ENCODE measurements around the gene SEPTIN10.

DNA sequence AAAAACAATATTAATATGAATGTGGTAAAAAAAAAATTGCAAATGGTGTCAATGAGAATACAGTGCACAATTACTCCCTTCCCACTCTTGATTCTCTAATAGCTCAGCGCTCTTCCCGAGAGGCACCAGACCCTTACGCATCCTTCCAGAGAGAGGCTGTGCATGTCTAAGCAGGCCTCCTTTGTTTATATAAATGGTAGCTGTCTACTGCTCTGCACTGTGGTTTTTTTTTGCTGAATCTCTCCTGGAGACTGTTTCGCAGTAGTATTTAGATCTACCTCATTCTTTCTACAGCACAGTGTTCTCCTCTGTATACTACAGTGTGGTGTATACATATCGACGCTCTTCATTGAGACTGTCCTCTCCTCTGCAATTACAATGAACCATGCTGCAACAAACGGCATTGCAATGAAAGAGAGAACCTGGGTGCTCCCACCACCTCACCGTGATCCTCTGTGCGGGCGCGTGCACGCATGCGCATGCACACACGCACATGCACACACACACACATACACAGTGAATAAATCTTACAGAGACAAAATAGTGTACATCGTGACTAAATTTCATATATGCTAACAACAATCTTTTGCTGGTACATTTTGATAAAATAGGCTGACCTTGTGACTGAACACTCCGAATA, 19.4 kb downstream of the SEPTIN10 start:
- TF ChIP-seq, protein P1, sequence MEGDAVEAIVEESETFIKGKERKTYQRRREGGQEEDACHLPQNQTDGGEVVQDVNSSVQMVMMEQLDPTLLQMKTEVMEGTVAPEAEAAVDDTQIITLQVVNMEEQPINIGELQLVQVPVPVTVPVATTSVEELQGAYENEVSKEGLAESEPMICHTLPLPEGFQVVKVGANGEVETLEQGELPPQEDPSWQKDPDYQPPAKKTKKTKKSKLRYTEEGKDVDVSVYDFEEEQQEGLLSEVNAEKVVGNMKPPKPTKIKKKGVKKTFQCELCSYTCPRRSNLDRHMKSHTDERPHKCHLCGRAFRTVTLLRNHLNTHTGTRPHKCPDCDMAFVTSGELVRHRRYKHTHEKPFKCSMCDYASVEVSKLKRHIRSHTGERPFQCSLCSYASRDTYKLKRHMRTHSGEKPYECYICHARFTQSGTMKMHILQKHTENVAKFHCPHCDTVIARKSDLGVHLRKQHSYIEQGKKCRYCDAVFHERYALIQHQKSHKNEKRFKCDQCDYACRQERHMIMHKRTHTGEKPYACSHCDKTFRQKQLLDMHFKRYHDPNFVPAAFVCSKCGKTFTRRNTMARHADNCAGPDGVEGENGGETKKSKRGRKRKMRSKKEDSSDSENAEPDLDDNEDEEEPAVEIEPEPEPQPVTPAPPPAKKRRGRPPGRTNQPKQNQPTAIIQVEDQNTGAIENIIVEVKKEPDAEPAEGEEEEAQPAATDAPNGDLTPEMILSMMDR (IDR thresholded peaks at IDR 0.05), result no peak
- TF ChIP-seq POLR2AphosphoS5 (IDR thresholded peaks at IDR 0.05) (no peak), POLR2A (IDR thresholded peaks at IDR 0.05) (no peak)
